Measurements from ENCODE around the gene UBE2L3. TPM values are rescaled to one million over a fixed set of nuclear protein-coding genes. Genes with fewer than 3 reads are reported as not detected.
"Not testable (repeated sequence)": the region's sequence is repeated elsewhere in the genome, so short reads cannot be mapped to it uniquely, and the experiment has no call there.

UBE2L3 gene
- total RNA-seq, 1 experiment from 2014 or later, result 56.1 TPM

GRCh38 chr22:21569076-21569427 is 1.5 kb downstream of the UBE2L3 start:
- not testable (repeated sequence) for H3K27me3 ChIP-seq (ENCODE audit: low read length); DNase-seq; H3K9me3 ChIP-seq (ENCODE audit: low read length); H2AFZ ChIP-seq (ENCODE audit: low read length); H3K9me2 ChIP-seq (replicated peaks; ENCODE audit: insufficient read depth, low read length)
- Histone ChIP-seq H3K4me2 (ENCODE audit: low read depth, low read length, poor library complexity, severe bottlenecking) (peak overlapping the region; percentile 97), H3K9ac (ENCODE audit: low read length) (peak overlapping the region; percentile 96), H3K79me2 (ENCODE audit: low read length) (peaks cover 65% of the 10 kb centered on the region), H3K4me1 (ENCODE audit: low read length) (peaks cover 34% of the 10 kb centered on the region), H4K20me1 (ENCODE audit: insufficient read depth, low read depth, low read length) (peaks cover 58% of the 10 kb centered on the region), H3K4me3 (ENCODE audit: low read length) (peak overlapping the region; percentile 96), H3K27ac (ENCODE audit: low read length) (peak overlapping the region; percentile 84), H3K36me3 (ENCODE audit: insufficient read depth, low read length) (peaks cover 16% of the 10 kb centered on the region; the same call in 1 of the 2 replicates)

DNA sequence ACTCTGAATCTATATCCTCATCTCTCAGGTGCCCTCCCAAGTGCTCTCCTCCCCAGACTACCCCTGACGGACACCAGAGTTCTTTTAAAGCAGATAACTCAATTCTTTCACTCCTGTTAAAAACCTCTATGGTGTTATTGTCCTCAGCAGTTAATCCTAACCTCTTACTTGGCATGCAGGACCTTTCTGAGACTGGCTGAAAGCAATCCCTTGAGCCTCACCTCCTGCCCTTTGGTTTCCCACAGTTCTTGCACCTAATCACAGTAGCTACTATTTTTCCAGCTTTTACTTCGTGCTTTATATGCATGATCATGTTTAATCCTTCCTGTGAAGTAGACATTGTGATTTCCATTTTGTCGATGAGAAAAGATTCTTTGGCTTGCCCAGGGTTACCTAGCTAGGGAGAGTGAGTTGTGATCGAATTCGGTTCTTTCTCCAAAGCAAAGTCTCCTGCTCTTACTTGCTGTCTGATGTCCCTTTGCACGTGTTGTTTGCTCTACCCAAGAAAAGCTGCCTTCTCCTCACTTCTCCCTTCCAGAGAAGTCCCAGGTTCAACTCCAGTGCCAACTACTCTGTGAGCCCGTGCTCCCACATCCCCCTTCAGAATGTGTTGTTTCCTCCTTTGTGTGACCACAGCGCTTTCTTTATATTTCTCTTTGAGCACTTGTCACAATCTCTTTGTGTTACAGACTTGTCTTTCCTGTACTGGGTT is 2.1 kb downstream of the UBE2L3 start:
- peak; percentile 47 for DNase-seq
- Histone ChIP-seq H3K9ac (ENCODE audit: low read length) (peak overlapping the region; percentile 96), H3K79me2 (ENCODE audit: low read length) (peaks cover 71% of the 10 kb centered on the region), H3K36me3 (ENCODE audit: insufficient read depth, low read length) (peaks cover 16% of the 10 kb centered on the region; the same call in 1 of the 2 replicates), H2AFZ (ENCODE audit: low read length) (no peak overlapping the region), H3K4me3 (ENCODE audit: low read length) (peak overlapping the region; percentile 96), H3K27me3 (ENCODE audit: low read length) (no peaks in the 10 kb centered on the region), H3K9me3 (ENCODE audit: low read length) (no peaks in the 10 kb centered on the region), H4K20me1 (ENCODE audit: insufficient read depth, low read depth, low read length) (peaks cover 63% of the 10 kb centered on the region), H3K4me1 (ENCODE audit: low read length) (peaks cover 34% of the 10 kb centered on the region), H3K9me2 (replicated peaks; ENCODE audit: insufficient read depth, low read length) (no peaks in the 10 kb centered on the region), H3K27ac (ENCODE audit: low read length) (peak overlapping the region; percentile 48; the same call in 1 of the 2 replicates), H3K4me2 (ENCODE audit: low read depth, low read length, poor library complexity, severe bottlenecking) (peak overlapping the region; percentile 97)

DNA sequence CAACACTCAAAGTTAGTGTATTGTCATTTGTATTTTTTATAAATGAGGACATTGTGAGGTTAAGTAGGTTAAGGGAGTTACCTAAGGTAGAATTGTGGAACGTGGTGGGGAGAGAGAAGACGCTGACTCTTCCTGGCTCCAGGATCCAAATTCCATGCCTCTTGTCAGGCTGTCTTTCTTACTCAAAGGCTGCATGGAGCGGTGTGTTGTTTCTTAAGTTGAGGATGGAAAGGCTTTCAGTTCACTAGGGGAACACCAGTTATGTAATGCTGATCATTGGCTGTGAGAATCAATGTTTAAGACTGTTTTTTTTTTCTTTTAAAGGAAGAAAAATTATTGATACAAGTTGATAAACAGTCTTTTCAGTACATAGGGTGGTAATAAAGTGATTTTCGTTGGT is 2.9 kb downstream of the UBE2L3 start:
- peaks cover 34% of the 10 kb centered on the region for H3K4me1 ChIP-seq (ENCODE audit: low read length)

GRCh38 chr22:21571679-21572078 is 4.2 kb downstream of the UBE2L3 start:
- no peak for DNase-seq
- H3K4me1 ChIP-seq (ENCODE audit: low read length), result peaks cover 34% of the 10 kb centered on the region
- no peak overlapping the region for H2AFZ ChIP-seq (ENCODE audit: low read length)
- no peaks in the 10 kb centered on the region for H3K9me3 ChIP-seq (ENCODE audit: low read length)
- H3K9ac ChIP-seq (ENCODE audit: low read length), result no peak overlapping the region
- no peaks in the 10 kb centered on the region for H3K27me3 ChIP-seq (ENCODE audit: low read length)
- no peak overlapping the region for H3K4me2 ChIP-seq (ENCODE audit: low read depth, low read length, poor library complexity, severe bottlenecking)
- H4K20me1 ChIP-seq (ENCODE audit: insufficient read depth, low read depth, low read length), result peaks cover 71% of the 10 kb centered on the region
- peaks cover 91% of the 10 kb centered on the region for H3K79me2 ChIP-seq (ENCODE audit: low read length)
- H3K27ac ChIP-seq (ENCODE audit: low read length), result no peak overlapping the region
- H3K4me3 ChIP-seq (ENCODE audit: low read length), result no peak overlapping the region
- no peaks in the 10 kb centered on the region for H3K9me2 ChIP-seq (replicated peaks; ENCODE audit: insufficient read depth, low read length)
- peaks cover 16% of the 10 kb centered on the region; the same call in 1 of the 2 replicates for H3K36me3 ChIP-seq (ENCODE audit: insufficient read depth, low read length)

More for the DNA sequence above, 2.9 kb downstream of the UBE2L3 start:
- no peak for DNase-seq
- Histone ChIP-seq H3K4me2 (ENCODE audit: low read depth, low read length, poor library complexity, severe bottlenecking) (peak overlapping the region; percentile 97), H3K4me3 (ENCODE audit: low read length) (peak overlapping the region; percentile 96), H3K9me2 (replicated peaks; ENCODE audit: insufficient read depth, low read length) (no peaks in the 10 kb centered on the region), H3K27ac (ENCODE audit: low read length) (peak overlapping the region; percentile 48), H3K9ac (ENCODE audit: low read length) (peak overlapping the region; percentile 96), H2AFZ (ENCODE audit: low read length) (no peak overlapping the region), H3K9me3 (ENCODE audit: low read length) (no peaks in the 10 kb centered on the region), H3K36me3 (ENCODE audit: insufficient read depth, low read length) (peaks cover 16% of the 10 kb centered on the region; the same call in 1 of the 2 replicates), H4K20me1 (ENCODE audit: insufficient read depth, low read depth, low read length) (peaks cover 65% of the 10 kb centered on the region), H3K79me2 (ENCODE audit: low read length) (peaks cover 78% of the 10 kb centered on the region), H3K27me3 (ENCODE audit: low read length) (no peaks in the 10 kb centered on the region)

- H3K4me3 ChIP-seq (ENCODE audit: low read length), result no peak overlapping the region
- peaks cover 99% of the 10 kb centered on the region for H3K79me2 ChIP-seq (ENCODE audit: low read length)
- H2AFZ ChIP-seq (ENCODE audit: low read length), result no peak overlapping the region
- no peak for DNase-seq
- H3K9me2 ChIP-seq (replicated peaks; ENCODE audit: insufficient read depth, low read length), result no peaks in the 10 kb centered on the region
- H4K20me1 ChIP-seq (ENCODE audit: insufficient read depth, low read depth, low read length), result peaks cover 81% of the 10 kb centered on the region
- no peak overlapping the region for H3K9ac ChIP-seq (ENCODE audit: low read length)
- H3K27me3 ChIP-seq (ENCODE audit: low read length), result no peaks in the 10 kb centered on the region
- H3K27ac ChIP-seq (ENCODE audit: low read length), result no peak overlapping the region
- no peaks in the 10 kb centered on the region for H3K9me3 ChIP-seq (ENCODE audit: low read length)
- peaks cover 16% of the 10 kb centered on the region; the same call in 1 of the 2 replicates for H3K36me3 ChIP-seq (ENCODE audit: insufficient read depth, low read length)
- peaks cover 34% of the 10 kb centered on the region for H3K4me1 ChIP-seq (ENCODE audit: low read length)
- no peak overlapping the region for H3K4me2 ChIP-seq (ENCODE audit: low read depth, low read length, poor library complexity, severe bottlenecking)
Measured at GRCh38 chr22:21573293-21573734, 5.8 kb downstream of the UBE2L3 start.

- no peak overlapping the region for H3K9ac ChIP-seq (ENCODE audit: low read length)
- no peaks in the 10 kb centered on the region for H3K9me3 ChIP-seq (ENCODE audit: low read length)
- H3K27ac ChIP-seq (ENCODE audit: low read length), result no peak overlapping the region
- peaks cover 16% of the 10 kb centered on the region; the same call in 1 of the 2 replicates for H3K36me3 ChIP-seq (ENCODE audit: insufficient read depth, low read length)
- H3K4me2 ChIP-seq (ENCODE audit: low read depth, low read length, poor library complexity, severe bottlenecking), result no peak overlapping the region
- H3K4me1 ChIP-seq (ENCODE audit: low read length), result peaks cover 30% of the 10 kb centered on the region
- no peaks in the 10 kb centered on the region for H3K9me2 ChIP-seq (replicated peaks; ENCODE audit: insufficient read depth, low read length)
- no peak overlapping the region for H3K4me3 ChIP-seq (ENCODE audit: low read length)
- H4K20me1 ChIP-seq (ENCODE audit: insufficient read depth, low read depth, low read length), result peaks cover 79% of the 10 kb centered on the region
- no peaks in the 10 kb centered on the region for H3K27me3 ChIP-seq (ENCODE audit: low read length)
- peaks cover 98% of the 10 kb centered on the region for H3K79me2 ChIP-seq (ENCODE audit: low read length)
- DNase-seq, result no peak
- H2AFZ ChIP-seq (ENCODE audit: low read length), result no peak overlapping the region
Measured at GRCh38 chr22:21573750-21574494, 6.4 kb downstream of the UBE2L3 start.

DNA sequence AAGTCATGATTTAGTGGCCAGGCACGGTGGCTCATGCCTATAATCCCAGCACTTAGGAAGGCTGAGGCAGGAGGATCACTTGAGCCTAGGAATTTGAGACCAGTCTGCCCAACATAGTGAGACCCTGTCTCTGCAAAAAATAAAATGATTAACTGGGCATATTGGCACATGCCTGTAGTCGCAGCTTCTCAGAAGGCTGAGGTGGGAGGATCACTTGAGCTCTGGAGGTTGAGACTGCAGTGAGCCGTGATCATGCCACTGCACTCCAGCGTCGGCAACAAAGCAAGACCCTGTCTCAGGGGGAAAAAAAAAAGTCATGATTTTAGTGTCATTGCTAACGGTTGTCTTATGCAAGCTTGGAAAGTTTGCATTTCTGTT is 11.9 kb downstream of the UBE2L3 start:
- H3K9me3 ChIP-seq (ENCODE audit: low read length), result no peaks in the 10 kb centered on the region
- no peaks in the 10 kb centered on the region for H3K9me2 ChIP-seq (replicated peaks; ENCODE audit: insufficient read depth, low read length)
- no peaks in the 10 kb centered on the region for H3K27me3 ChIP-seq (ENCODE audit: low read length)
- H3K4me3 ChIP-seq (ENCODE audit: low read length), result no peak overlapping the region
- H3K9ac ChIP-seq (ENCODE audit: low read length), result no peak overlapping the region
- H3K4me1 ChIP-seq (ENCODE audit: low read length), result no peaks in the 10 kb centered on the region
- no peak overlapping the region for H3K27ac ChIP-seq (ENCODE audit: low read length)
- H3K4me2 ChIP-seq (ENCODE audit: low read depth, low read length, poor library complexity, severe bottlenecking), result no peak overlapping the region
- no peaks in the 10 kb centered on the region for H3K36me3 ChIP-seq (ENCODE audit: insufficient read depth, low read length)
- H2AFZ ChIP-seq (ENCODE audit: low read length), result no peak overlapping the region
- DNase-seq, result no peak
- H4K20me1 ChIP-seq (ENCODE audit: insufficient read depth, low read depth, low read length), result peaks cover 49% of the 10 kb centered on the region
- peaks cover 93% of the 10 kb centered on the region for H3K79me2 ChIP-seq (ENCODE audit: low read length)

DNA sequence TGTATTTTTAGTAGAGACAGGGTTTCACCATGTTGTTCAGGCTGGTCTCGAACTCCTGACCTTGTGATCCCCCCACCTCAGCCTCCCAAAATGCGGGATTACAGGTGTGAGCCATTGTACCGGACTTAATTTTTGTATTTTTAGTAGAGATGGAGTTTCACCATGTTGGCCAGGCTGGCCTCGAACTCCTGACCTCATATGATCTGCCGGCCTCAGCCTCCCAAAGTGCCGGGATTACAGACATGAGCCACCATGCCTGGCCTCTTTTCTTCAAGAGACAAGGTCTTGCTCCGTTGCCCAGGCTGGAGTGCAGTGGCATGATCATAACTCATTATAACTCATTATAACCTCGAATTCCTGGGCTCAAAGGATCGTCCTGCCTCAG is 13.1 kb downstream of the UBE2L3 start:
- H3K4me3 ChIP-seq (ENCODE audit: low read length); H3K4me2 ChIP-seq (ENCODE audit: low read depth, low read length, poor library complexity, severe bottlenecking); H3K27me3 ChIP-seq (ENCODE audit: low read length); H2AFZ ChIP-seq (ENCODE audit: low read length); H3K36me3 ChIP-seq (ENCODE audit: insufficient read depth, low read length); H3K9me3 ChIP-seq (ENCODE audit: low read length); H3K9me2 ChIP-seq (replicated peaks; ENCODE audit: insufficient read depth, low read length); DNase-seq; H3K27ac ChIP-seq (ENCODE audit: low read length); H3K4me1 ChIP-seq (ENCODE audit: low read length); H3K9ac ChIP-seq (ENCODE audit: low read length): not testable (repeated sequence)
- H3K79me2 ChIP-seq (ENCODE audit: low read length), result peaks cover 93% of the 10 kb centered on the region
- peaks cover 53% of the 10 kb centered on the region for H4K20me1 ChIP-seq (ENCODE audit: insufficient read depth, low read depth, low read length)

All from Karpas-422 (cell line).